ENCODE measurements around the gene HNRNPH2.
A peak's percentile ranks its signal among the peaks of the same experiment; 100 is the strongest.

HNRNPH2 gene

GRCh38 chrX:101407748-101408531 lies at the start of gene HNRNPH2, which contains the start of gene GLA:
Gene HNRNPH2, plus strand, starts transcription at chrX:101408222. Its CDS starts 3,767 bp downstream, at chrX:101411989.
Gene GLA, minus strand, starts transcription at chrX:101407925. Its CDS starts 22 bp downstream, at chrX:101407903.
- no peak for TF ChIP-seq CTCF (IDR thresholded peaks at IDR 0.05; ENCODE audit: insufficient read depth, missing control alignments)
- FAIRE-seq (peak; percentile 97), DNase-seq (ENCODE audit: insufficient read length, low spot score) (peak; percentile 27)

- no peak for TF ChIP-seq CTCF (IDR thresholded peaks at IDR 0.05; ENCODE audit: insufficient read depth, missing control alignments)
- DNase-seq (ENCODE audit: insufficient read length, low spot score) (no peak), FAIRE-seq (no peak)
These were observed 48.1 kb upstream of the HNRNPH2 start for GRCh38 chrX:101359966-101360365.

DNA sequence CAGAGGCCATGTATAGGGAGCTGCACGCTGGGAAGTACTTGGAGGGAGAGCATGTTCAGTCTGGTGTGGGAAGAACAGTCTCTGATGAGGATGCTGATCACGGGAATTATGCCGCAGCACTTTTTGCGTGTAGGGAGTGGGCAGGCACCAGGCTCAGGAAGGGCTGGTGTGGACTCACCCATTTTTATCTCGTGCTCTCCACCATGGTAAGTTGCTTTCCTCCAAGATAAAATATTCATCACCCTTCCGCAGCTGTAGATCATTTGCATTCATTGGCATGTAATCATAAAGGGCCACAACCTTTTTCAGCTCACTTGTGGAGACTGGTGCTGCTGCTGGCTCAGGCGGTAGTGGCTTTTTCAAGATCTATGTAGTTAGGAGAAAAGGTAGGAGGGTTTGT lies 47.6 kb upstream of the HNRNPH2 start:
- FAIRE-seq = no peak
- DNase-seq (ENCODE audit: insufficient read length, low spot score) = no peak
- TF ChIP-seq CTCF (IDR thresholded peaks at IDR 0.05; ENCODE audit: insufficient read depth, missing control alignments) = no peak

DNA sequence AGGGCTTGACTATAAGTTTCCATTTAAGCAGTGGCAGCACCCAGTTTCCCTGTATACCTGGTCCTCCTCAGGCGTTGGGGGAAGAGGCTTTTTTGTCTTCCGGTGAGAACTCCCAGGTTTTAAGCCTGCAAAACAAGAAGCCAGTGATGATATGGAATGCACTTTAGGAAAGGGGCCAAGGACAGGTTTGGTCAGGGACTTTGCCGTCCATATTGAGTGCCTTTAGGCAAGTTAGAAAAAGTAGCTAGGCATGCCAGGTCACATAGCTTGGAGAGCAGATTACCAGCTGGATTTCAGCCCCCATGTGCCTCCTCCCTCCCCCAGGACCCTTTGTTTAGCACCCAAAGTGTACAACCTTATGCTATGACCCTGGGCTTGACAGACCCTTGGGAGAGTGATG lies 45.9 kb upstream of the HNRNPH2 start:
- no peak for TF ChIP-seq CTCF (IDR thresholded peaks at IDR 0.05; ENCODE audit: insufficient read depth, missing control alignments)
- FAIRE-seq (no peak), DNase-seq (ENCODE audit: insufficient read length, low spot score) (no peak)

- DNase-seq (ENCODE audit: insufficient read length, low spot score) (no peak), FAIRE-seq (no peak)
- no peak for TF ChIP-seq CTCF (IDR thresholded peaks at IDR 0.05; ENCODE audit: insufficient read depth, missing control alignments)
These were observed 45.3 kb upstream of the HNRNPH2 start for GRCh38 chrX:101362757-101363156.

- no peak for TF ChIP-seq CTCF (IDR thresholded peaks at IDR 0.05; ENCODE audit: insufficient read depth, missing control alignments)
- DNase-seq (ENCODE audit: insufficient read length, low spot score) (no peak), FAIRE-seq (no peak)
These were observed 42.7 kb upstream of the HNRNPH2 start for GRCh38 chrX:101365301-101365795.

DNA sequence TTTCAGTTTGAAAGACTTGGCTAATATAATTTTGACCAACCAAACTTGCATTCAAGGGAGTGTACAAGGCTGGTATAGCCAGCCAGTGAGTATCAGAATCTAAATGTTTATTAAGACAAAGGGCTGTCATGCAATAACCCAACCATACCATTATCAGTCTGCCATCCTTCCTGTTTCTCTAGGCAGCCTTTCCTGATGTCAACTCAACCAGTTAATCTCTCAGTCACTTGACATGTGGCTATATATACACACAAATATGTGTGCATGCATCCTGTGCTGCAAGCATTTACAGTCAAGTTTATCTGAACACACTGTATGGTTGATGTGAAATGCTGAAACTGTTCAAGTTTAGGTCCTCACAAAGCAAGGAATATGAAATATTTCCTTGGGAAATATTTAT lies 39.2 kb upstream of the HNRNPH2 start:
- DNase-seq (ENCODE audit: insufficient read length, low spot score) (no peak), FAIRE-seq (peak; percentile 46)
- TF ChIP-seq CTCF (IDR thresholded peaks at IDR 0.05; ENCODE audit: insufficient read depth, missing control alignments) = no peak

All from D721Med (cell line).